ENCODE results near the gene DLG2. TPM values are rescaled to one million over a fixed set of nuclear protein-coding genes. Genes with fewer than 3 reads are reported as not detected.
A peak's percentile ranks its signal among the peaks of the same experiment; 100 is the strongest.

DLG2 gene
- total RNA-seq, 1 donor from 2014 or later = 1.8 TPM

DNA sequence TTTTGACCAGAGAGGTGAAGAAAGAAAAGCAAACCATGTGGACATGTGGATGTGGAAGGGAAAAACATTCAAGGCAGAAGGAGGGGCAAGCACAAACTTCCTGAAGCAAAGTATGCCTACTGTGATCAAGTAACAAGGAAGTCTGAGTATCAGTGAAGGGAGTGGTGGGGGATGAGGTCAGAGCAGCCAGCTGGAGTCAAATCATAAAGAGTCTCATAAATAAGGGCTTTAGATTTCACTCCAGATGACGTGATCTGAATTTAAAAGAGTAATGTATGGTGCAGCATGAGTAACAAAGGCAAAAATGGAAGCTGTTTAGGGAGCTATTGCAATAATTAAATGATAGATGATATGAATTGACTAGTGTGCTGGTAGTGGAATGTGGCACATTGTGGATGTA is 1675.6 kb downstream of the DLG2 start:
- no peak overlapping the region for H3K4me3 Mint-ChIP-seq (ENCODE audit: unreplicated experiment)

DNA sequence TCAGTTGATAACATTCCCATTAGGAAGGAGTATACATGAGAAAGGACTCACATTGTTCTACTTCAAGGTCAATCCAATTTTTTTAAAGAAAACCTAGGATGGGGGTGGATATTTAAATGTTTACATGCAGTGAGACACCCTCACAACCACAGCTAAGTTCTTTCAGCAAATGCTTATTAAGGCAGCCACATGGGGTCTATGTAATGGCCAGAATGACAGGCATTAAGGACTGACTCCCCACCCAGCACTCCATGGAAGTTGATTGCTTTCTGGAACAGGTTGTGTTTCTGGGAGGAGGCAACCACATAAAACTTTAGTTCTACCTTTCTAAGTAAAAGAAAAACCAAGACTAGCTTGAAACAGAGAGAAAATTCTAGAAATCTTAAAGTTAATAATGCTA is 1678.9 kb downstream of the DLG2 start:
- H3K9me3 Mint-ChIP-seq (ENCODE audit: unreplicated experiment) = no peaks in the 10 kb centered on the region
- Histone ChIP-seq H3K4me3 (ENCODE audit: insufficient read depth, low read depth, low read length) (no peak overlapping the region), H3K9me3 (ENCODE audit: insufficient read depth, low read depth, low read length) (no peaks in the 10 kb centered on the region), H3K27ac (ENCODE audit: low read depth, low read length) (no peak overlapping the region), H3K4me2 (ENCODE audit: low read length) (no peak overlapping the region), H3K79me2 (ENCODE audit: insufficient read depth, low read length) (no peaks in the 10 kb centered on the region), H3K4me1 (ENCODE audit: insufficient read depth, low read length) (no peaks in the 10 kb centered on the region), H4K20me1 (ENCODE audit: insufficient read depth, low read length) (no peaks in the 10 kb centered on the region), H2AFZ (ENCODE audit: low read depth, low read length) (no peak overlapping the region), H3K9ac (ENCODE audit: low read length) (no peak overlapping the region), H3K36me3 (ENCODE audit: insufficient read depth, low read length) (no peaks in the 10 kb centered on the region), H3K27me3 (ENCODE audit: insufficient read depth, low read length) (no peaks in the 10 kb centered on the region)
- no peak overlapping the region for H3K27ac Mint-ChIP-seq (ENCODE audit: unreplicated experiment)
- no peaks in the 10 kb centered on the region for H3K27me3 Mint-ChIP-seq (ENCODE audit: low read depth, unreplicated experiment)
- TF ChIP-seq EZH2 (IDR thresholded peaks at IDR 0.05; ENCODE audit: insufficient read depth, low read length) = no peak
- TF ChIP-seq, protein P1, sequence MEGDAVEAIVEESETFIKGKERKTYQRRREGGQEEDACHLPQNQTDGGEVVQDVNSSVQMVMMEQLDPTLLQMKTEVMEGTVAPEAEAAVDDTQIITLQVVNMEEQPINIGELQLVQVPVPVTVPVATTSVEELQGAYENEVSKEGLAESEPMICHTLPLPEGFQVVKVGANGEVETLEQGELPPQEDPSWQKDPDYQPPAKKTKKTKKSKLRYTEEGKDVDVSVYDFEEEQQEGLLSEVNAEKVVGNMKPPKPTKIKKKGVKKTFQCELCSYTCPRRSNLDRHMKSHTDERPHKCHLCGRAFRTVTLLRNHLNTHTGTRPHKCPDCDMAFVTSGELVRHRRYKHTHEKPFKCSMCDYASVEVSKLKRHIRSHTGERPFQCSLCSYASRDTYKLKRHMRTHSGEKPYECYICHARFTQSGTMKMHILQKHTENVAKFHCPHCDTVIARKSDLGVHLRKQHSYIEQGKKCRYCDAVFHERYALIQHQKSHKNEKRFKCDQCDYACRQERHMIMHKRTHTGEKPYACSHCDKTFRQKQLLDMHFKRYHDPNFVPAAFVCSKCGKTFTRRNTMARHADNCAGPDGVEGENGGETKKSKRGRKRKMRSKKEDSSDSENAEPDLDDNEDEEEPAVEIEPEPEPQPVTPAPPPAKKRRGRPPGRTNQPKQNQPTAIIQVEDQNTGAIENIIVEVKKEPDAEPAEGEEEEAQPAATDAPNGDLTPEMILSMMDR (IDR thresholded peaks at IDR 0.05; ENCODE audit: insufficient read depth, low read depth, low read length) = no peak
- no peaks in the 10 kb centered on the region for H3K36me3 Mint-ChIP-seq (ENCODE audit: low read depth, unreplicated experiment)
- H3K4me3 Mint-ChIP-seq (ENCODE audit: unreplicated experiment) = no peak overlapping the region
- FAIRE-seq (no peak), DNase-seq (ENCODE audit: low read depth) (no peak)
- peaks cover 13% of the 10 kb centered on the region for H3K4me1 Mint-ChIP-seq (ENCODE audit: low read depth, unreplicated experiment)

More for the DNA sequence above, 1675.6 kb downstream of the DLG2 start:
- Histone ChIP-seq H3K9me3 (ENCODE audit: insufficient read depth, low read depth, low read length) (no peaks in the 10 kb centered on the region), H2AFZ (ENCODE audit: low read depth, low read length) (no peak overlapping the region), H3K4me1 (ENCODE audit: insufficient read depth, low read length) (no peaks in the 10 kb centered on the region), H3K4me3 (ENCODE audit: insufficient read depth, low read depth, low read length) (no peak overlapping the region), H3K9ac (ENCODE audit: low read length) (no peak overlapping the region), H3K27ac (ENCODE audit: low read depth, low read length) (no peak overlapping the region), H3K27me3 (ENCODE audit: insufficient read depth, low read length) (no peaks in the 10 kb centered on the region), H4K20me1 (ENCODE audit: insufficient read depth, low read length) (no peaks in the 10 kb centered on the region), H3K79me2 (ENCODE audit: insufficient read depth, low read length) (no peaks in the 10 kb centered on the region), H3K36me3 (ENCODE audit: insufficient read depth, low read length) (no peaks in the 10 kb centered on the region), H3K4me2 (ENCODE audit: low read length) (no peak overlapping the region)
- TF ChIP-seq, protein P1 (IDR thresholded peaks at IDR 0.05; ENCODE audit: insufficient read depth, low read depth, low read length) = no peak
- no peak for TF ChIP-seq EZH2 (IDR thresholded peaks at IDR 0.05; ENCODE audit: insufficient read depth, low read length)
- H3K36me3 Mint-ChIP-seq (ENCODE audit: low read depth, unreplicated experiment) = no peaks in the 10 kb centered on the region
- H3K9me3 Mint-ChIP-seq (ENCODE audit: unreplicated experiment) = no peaks in the 10 kb centered on the region
- H3K27me3 Mint-ChIP-seq (ENCODE audit: low read depth, unreplicated experiment) = no peaks in the 10 kb centered on the region
- DNase-seq (ENCODE audit: low read depth) (no peak), FAIRE-seq (no peak)
- H3K4me1 Mint-ChIP-seq (ENCODE audit: low read depth, unreplicated experiment) = peaks cover 13% of the 10 kb centered on the region
- H3K27ac Mint-ChIP-seq (ENCODE audit: unreplicated experiment) = peak overlapping the region; percentile 2

DNA sequence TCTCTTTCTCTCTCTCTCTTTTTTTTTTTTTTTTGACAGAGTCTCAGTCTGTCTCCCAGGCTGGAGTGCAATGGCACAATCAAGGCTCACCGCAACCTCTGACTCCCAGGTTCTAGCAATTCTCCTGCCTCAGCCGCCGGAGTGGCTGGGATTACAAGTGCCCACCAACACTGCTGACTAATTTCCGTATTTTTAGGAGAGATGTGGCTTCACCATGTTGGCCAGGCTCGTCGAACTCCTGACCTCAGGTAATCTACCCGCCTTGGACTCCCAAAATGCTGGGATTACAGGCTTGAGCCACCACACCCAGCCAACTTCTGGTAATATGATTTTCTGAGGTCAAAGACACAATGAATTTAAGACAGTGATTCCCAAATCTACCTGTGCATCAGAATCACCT is 1681.2 kb downstream of the DLG2 start:
- Histone ChIP-seq H2AFZ (ENCODE audit: low read depth, low read length) (no peak overlapping the region), H3K9me3 (ENCODE audit: insufficient read depth, low read depth, low read length) (no peaks in the 10 kb centered on the region), H3K27me3 (ENCODE audit: insufficient read depth, low read length) (no peaks in the 10 kb centered on the region), H3K4me1 (ENCODE audit: insufficient read depth, low read length) (no peaks in the 10 kb centered on the region), H3K9ac (ENCODE audit: low read length) (no peak overlapping the region), H3K27ac (ENCODE audit: low read depth, low read length) (no peak overlapping the region), H3K79me2 (ENCODE audit: insufficient read depth, low read length) (no peaks in the 10 kb centered on the region), H3K36me3 (ENCODE audit: insufficient read depth, low read length) (no peaks in the 10 kb centered on the region), H3K4me2 (ENCODE audit: low read length) (no peak overlapping the region), H3K4me3 (ENCODE audit: insufficient read depth, low read depth, low read length) (no peak overlapping the region), H4K20me1 (ENCODE audit: insufficient read depth, low read length) (no peaks in the 10 kb centered on the region)
- no peak overlapping the region for H3K4me3 Mint-ChIP-seq (ENCODE audit: unreplicated experiment)
- peaks cover 5% of the 10 kb centered on the region for H3K4me1 Mint-ChIP-seq (ENCODE audit: low read depth, unreplicated experiment)
- no peaks in the 10 kb centered on the region for H3K9me3 Mint-ChIP-seq (ENCODE audit: unreplicated experiment)
- no peaks in the 10 kb centered on the region for H3K27me3 Mint-ChIP-seq (ENCODE audit: low read depth, unreplicated experiment)
- H3K36me3 Mint-ChIP-seq (ENCODE audit: low read depth, unreplicated experiment) = no peaks in the 10 kb centered on the region
- TF ChIP-seq EZH2 (IDR thresholded peaks at IDR 0.05; ENCODE audit: insufficient read depth, low read length) = no peak
- TF ChIP-seq, protein P1 (IDR thresholded peaks at IDR 0.05; ENCODE audit: insufficient read depth, low read depth, low read length) = no peak
- no peak for FAIRE-seq
- no peak overlapping the region for H3K27ac Mint-ChIP-seq (ENCODE audit: unreplicated experiment)
- no peak for DNase-seq (ENCODE audit: low read depth)
